ENCODE data around the gene REPS2. TPM values are rescaled to one million over a fixed set of nuclear protein-coding genes. Genes with fewer than 3 reads are reported as not detected.
A peak's percentile ranks its signal among the peaks of the same experiment; 100 is the strongest.

REPS2 gene
- total RNA-seq, 2 experiments from 2014 or later = 0.41 to 4.0 TPM

GRCh38 chrX:17046478-17047097 lies 100.1 kb downstream of the REPS2 start:
- intact Hi-C loops (cut with micrococcal nuclease; ENCODE audit: unreplicated experiment) = loop anchor here (1.0 to 5.0 kb wide), 3 partner anchors 39 to 219 kb away; no protein-coding TSS in a partner anchor
- BruUV-seq (replicated peaks) = no TSS peak
- H3K9me2 ChIP-seq (ENCODE audit: insufficient read depth, low read length) = no peaks in the 10 kb centered on the region
- ChIA-PET POLR2A (interaction anchor here (0.8 to 1.4 kb wide), 2 partner anchors 12 to 163 kb away, joined by 3 to 5 read pairs; no protein-coding TSS in a partner anchor), CTCF (ENCODE audit: unreplicated experiment) (interaction anchor here (0.6 to 2.5 kb wide), 8 partner anchors 33 to 216 kb away, joined by 3 to 10 read pairs (median 4); no protein-coding TSS in a partner anchor)
- no peaks in the 10 kb centered on the region for H3K79me2 ChIP-seq (ENCODE audit: insufficient read depth, low read depth, low read length)
- H3K4me2 ChIP-seq (ENCODE audit: low read length) = no peak overlapping the region
- peak; percentile 71 for DNase-seq (ENCODE audit: low spot score)
- H3K27ac ChIP-seq (ENCODE audit: low read depth, low read length, poor library complexity, severe bottlenecking) = no peak overlapping the region
- H3K36me3 ChIP-seq (ENCODE audit: insufficient read depth, low read length) = no peaks in the 10 kb centered on the region
- no peaks in the 10 kb centered on the region for H4K20me1 ChIP-seq (ENCODE audit: insufficient read depth, low read length)
- H2AFZ ChIP-seq (ENCODE audit: low read length) = no peak overlapping the region
- peaks cover 3% of the 10 kb centered on the region for H3K4me1 ChIP-seq (ENCODE audit: insufficient read depth, low read length, poor library complexity, severe bottlenecking)
- TF ChIP-seq EZH2phosphoT487 (IDR thresholded peaks at IDR 0.05; ENCODE audit: borderline replicate concordance, low read depth, low read length) = no peak
- TF ChIP-seq, protein P1, sequence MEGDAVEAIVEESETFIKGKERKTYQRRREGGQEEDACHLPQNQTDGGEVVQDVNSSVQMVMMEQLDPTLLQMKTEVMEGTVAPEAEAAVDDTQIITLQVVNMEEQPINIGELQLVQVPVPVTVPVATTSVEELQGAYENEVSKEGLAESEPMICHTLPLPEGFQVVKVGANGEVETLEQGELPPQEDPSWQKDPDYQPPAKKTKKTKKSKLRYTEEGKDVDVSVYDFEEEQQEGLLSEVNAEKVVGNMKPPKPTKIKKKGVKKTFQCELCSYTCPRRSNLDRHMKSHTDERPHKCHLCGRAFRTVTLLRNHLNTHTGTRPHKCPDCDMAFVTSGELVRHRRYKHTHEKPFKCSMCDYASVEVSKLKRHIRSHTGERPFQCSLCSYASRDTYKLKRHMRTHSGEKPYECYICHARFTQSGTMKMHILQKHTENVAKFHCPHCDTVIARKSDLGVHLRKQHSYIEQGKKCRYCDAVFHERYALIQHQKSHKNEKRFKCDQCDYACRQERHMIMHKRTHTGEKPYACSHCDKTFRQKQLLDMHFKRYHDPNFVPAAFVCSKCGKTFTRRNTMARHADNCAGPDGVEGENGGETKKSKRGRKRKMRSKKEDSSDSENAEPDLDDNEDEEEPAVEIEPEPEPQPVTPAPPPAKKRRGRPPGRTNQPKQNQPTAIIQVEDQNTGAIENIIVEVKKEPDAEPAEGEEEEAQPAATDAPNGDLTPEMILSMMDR (conservative IDR thresholded peaks at IDR 0.05; ENCODE audit: low read length) = peak; percentile 82
- H3K9me3 ChIP-seq (ENCODE audit: low read length) = no peaks in the 10 kb centered on the region
- H3K4me3 ChIP-seq (ENCODE audit: low read depth, low read length, poor library complexity, severe bottlenecking) = no peak overlapping the region

DNA sequence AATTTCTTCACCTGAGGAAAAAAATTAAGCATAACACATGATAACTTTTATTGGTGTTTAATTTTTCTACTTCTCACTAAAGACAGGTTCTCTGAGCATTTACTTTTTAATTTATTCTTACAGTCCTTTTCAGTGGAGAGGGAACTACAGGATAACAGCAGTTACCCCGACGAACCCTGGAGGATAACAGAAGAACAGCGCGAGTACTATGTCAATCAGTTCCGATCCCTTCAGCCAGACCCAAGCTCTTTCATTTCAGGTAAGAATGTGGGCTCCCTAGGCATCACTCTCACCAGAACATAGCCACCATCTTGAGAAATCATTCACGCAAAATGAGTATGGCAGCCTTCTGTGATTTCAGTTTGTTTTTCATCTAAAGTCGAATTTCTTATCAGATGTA lies 100.8 kb downstream of the REPS2 start:
- no peak for DNase-seq (ENCODE audit: low spot score)
- H3K4me2 ChIP-seq (ENCODE audit: low read length) = no peak overlapping the region
- intact Hi-C loops (cut with micrococcal nuclease; ENCODE audit: unreplicated experiment) = loop anchor here (5.0 kb wide), 1 partner anchor 220 kb away; no protein-coding TSS in a partner anchor
- H2AFZ ChIP-seq (ENCODE audit: low read length) = no peak overlapping the region
- no peaks in the 10 kb centered on the region for H3K36me3 ChIP-seq (ENCODE audit: insufficient read depth, low read length)
- ChIA-PET POLR2A (interaction anchor here (0.6 to 1.4 kb wide), 5 partner anchors 12 to 219 kb away, joined by 4 to 5 read pairs (median 4); no protein-coding TSS in a partner anchor), CTCF (ENCODE audit: unreplicated experiment) (interaction anchor here (0.6 to 2.5 kb wide), 8 partner anchors 33 to 217 kb away, joined by 3 to 10 read pairs (median 4); no protein-coding TSS in a partner anchor)
- H4K20me1 ChIP-seq (ENCODE audit: insufficient read depth, low read length) = no peaks in the 10 kb centered on the region
- no peak overlapping the region for H3K27ac ChIP-seq (ENCODE audit: low read depth, low read length, poor library complexity, severe bottlenecking)
- no peaks in the 10 kb centered on the region for H3K9me3 ChIP-seq (ENCODE audit: low read length)
- H3K4me3 ChIP-seq (ENCODE audit: low read depth, low read length, poor library complexity, severe bottlenecking) = no peak overlapping the region
- H3K4me1 ChIP-seq (ENCODE audit: insufficient read depth, low read length, poor library complexity, severe bottlenecking) = peaks cover 3% of the 10 kb centered on the region
- no peaks in the 10 kb centered on the region for H3K79me2 ChIP-seq (ENCODE audit: insufficient read depth, low read depth, low read length)
- TF ChIP-seq, protein P1 (conservative IDR thresholded peaks at IDR 0.05; ENCODE audit: low read length) = no peak
- TF ChIP-seq EZH2phosphoT487 (IDR thresholded peaks at IDR 0.05; ENCODE audit: borderline replicate concordance, low read depth, low read length) = no peak
- BruUV-seq (replicated peaks) = no TSS peak
- H3K9me2 ChIP-seq (ENCODE audit: insufficient read depth, low read length) = no peaks in the 10 kb centered on the region

- Histone ChIP-seq H2AFZ (ENCODE audit: low read length) (no peak overlapping the region), H3K36me3 (ENCODE audit: insufficient read depth, low read length) (no peaks in the 10 kb centered on the region), H4K20me1 (ENCODE audit: insufficient read depth, low read length) (no peaks in the 10 kb centered on the region), H3K4me1 (ENCODE audit: insufficient read depth, low read length, poor library complexity, severe bottlenecking) (no peaks in the 10 kb centered on the region), H3K9me2 (ENCODE audit: insufficient read depth, low read length) (no peaks in the 10 kb centered on the region), H3K4me3 (ENCODE audit: low read depth, low read length, poor library complexity, severe bottlenecking) (no peak overlapping the region), H3K27ac (ENCODE audit: low read depth, low read length, poor library complexity, severe bottlenecking) (no peak overlapping the region), H3K9me3 (ENCODE audit: low read length) (no peaks in the 10 kb centered on the region), H3K79me2 (ENCODE audit: insufficient read depth, low read depth, low read length) (no peaks in the 10 kb centered on the region), H3K4me2 (ENCODE audit: low read length) (no peak overlapping the region)
- DNase-seq (ENCODE audit: low spot score) = no peak
- POLR2A ChIA-PET = interaction anchor here (0.5 kb wide), 1 partner anchor 38 kb away, joined by 3 read pairs; no protein-coding TSS in a partner anchor
- no TSS peak for BruUV-seq (replicated peaks)
- intact Hi-C loops (cut with micrococcal nuclease; ENCODE audit: unreplicated experiment) = no loop called here
- CTCF ChIA-PET (ENCODE audit: unreplicated experiment) = interaction anchor here (0.5 kb wide), 1 partner anchor 48 kb away, joined by 3 read pairs; no protein-coding TSS in a partner anchor
- TF ChIP-seq, protein P1 (conservative IDR thresholded peaks at IDR 0.05; ENCODE audit: low read length) = no peak
- no peak for TF ChIP-seq EZH2phosphoT487 (IDR thresholded peaks at IDR 0.05; ENCODE audit: borderline replicate concordance, low read depth, low read length)
Observed at GRCh38 chrX:17052210-17052609, 105.8 kb downstream of the REPS2 start.
